RWPE2 (cell line): ENCODE measurements around the gene S100A9.

Experiments
- ATAC-seq: fragments of 200-7000 bp; cut with Tn5 transposase; 3 replicates; pipeline ENCODE4 v1.9.1; 2021; ENCODE audit warnings: low read depth
- DNase-seq: peaks from one replicate; pipeline ENCODE4 v3.0.0-alpha.2; 2020; ENCODE audit warnings: low spot score
- H3K27ac ChIP-seq: fragments of 450-650 bp; 2 replicates; pipeline ENCODE4 v1.5.1; 2017; ENCODE audit warnings: mild to moderate bottlenecking; ENCODE audit not compliant: poor library complexity, severe bottlenecking
- H3K27me3 ChIP-seq: fragments of 250-450 bp; sonication (Bioruptor Pico); 2 replicates; pipeline ENCODE4 v1.5.1; 2021; ENCODE audit warnings: mild to moderate bottlenecking, moderate library complexity; ENCODE audit not compliant: insufficient read depth, poor library complexity, severe bottlenecking
- H3K36me3 ChIP-seq: fragments of 250-450 bp; sonication (Bioruptor Pico); 2 replicates; pipeline ENCODE4 v1.5.1; 2020; ENCODE audit warnings: low read depth, mild to moderate bottlenecking, moderate library complexity
- H3K4me1 ChIP-seq: fragments of 250-450 bp; sonication (Bioruptor Pico); 2 replicates; pipeline ENCODE4 v1.5.1; 2021; ENCODE audit warnings: mild to moderate bottlenecking, moderate library complexity; ENCODE audit not compliant: insufficient read depth, poor library complexity, severe bottlenecking
- H3K4me3 ChIP-seq: fragments of 250-450 bp; sonication (Bioruptor Pico); 2 replicates; pipeline ENCODE4 v1.5.1; 2021; ENCODE audit warnings: mild to moderate bottlenecking, moderate library complexity; ENCODE audit not compliant: severe bottlenecking
- H3K9me3 ChIP-seq: fragments of 250-450 bp; sonication (Bioruptor Pico); 2 replicates; pipeline ENCODE4 v1.5.1; 2021; ENCODE audit warnings: mild to moderate bottlenecking, moderate library complexity; ENCODE audit not compliant: severe bottlenecking
- TF ChIP-seq, protein P1 (sequence below): fragments of 450-650 bp; IDR thresholded peaks from one replicate; pipeline ENCODE4 v1.5.1; 2017; ENCODE audit warnings: mild to moderate bottlenecking, moderate library complexity; ENCODE audit not compliant: poor library complexity, severe bottlenecking

Gene S100A9

DNA sequence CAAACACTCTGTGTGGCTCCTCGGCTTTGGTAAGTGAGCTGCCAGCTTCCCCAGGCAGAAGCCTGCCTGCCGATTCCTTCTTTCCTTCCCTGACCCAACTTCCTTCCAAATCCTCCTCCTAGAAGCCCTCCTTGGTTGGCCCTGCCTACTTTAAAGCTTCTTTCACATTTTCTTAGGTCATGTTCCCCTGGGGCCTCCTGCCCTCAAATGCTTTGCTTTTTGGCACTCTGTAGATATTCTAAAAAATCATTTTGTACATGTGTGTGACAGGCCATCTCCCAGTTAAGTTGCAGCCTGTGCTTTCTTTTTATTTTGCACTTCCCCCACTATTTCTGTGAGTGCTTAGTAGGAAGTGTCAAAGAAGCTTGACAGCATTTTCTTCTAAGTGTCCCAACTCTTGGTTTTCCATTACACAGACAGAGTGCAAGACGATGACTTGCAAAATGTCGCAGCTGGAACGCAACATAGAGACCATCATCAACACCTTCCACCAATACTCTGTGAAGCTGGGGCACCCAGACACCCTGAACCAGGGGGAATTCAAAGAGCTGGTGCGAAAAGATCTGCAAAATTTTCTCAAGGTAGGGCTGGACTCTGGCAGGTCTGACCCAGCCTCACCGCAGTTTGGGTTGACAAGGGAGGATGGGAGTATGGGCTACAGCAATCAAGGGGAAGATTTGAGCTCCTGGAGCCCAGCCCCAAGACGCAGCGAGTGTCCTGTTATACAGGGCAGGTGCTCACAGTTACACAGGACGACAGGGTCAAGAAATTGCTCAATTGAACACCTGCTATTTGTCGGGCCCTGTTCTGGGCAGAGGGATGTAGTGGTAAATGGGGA is at the start of gene S100A9:
Gene S100A9 (plus strand): TSS at position 2 of the 838 bp plus-strand sequence. CDS start 430 bp downstream, at position 432.
- DNase-seq (no peak), ATAC-seq (no peak)
- Histone ChIP-seq H3K4me3 (no peak within 1 kb of the TSS), H3K27ac (peak within 1 kb of the TSS; percentile 86), H3K9me3 (no peaks in the 10 kb centered on the region), H3K4me1 (peaks cover 16% of the 10 kb centered on the region), H3K36me3 (no peaks in the 10 kb centered on the region), H3K27me3 (no peaks in the 10 kb centered on the region)
- TF ChIP-seq, protein P1, sequence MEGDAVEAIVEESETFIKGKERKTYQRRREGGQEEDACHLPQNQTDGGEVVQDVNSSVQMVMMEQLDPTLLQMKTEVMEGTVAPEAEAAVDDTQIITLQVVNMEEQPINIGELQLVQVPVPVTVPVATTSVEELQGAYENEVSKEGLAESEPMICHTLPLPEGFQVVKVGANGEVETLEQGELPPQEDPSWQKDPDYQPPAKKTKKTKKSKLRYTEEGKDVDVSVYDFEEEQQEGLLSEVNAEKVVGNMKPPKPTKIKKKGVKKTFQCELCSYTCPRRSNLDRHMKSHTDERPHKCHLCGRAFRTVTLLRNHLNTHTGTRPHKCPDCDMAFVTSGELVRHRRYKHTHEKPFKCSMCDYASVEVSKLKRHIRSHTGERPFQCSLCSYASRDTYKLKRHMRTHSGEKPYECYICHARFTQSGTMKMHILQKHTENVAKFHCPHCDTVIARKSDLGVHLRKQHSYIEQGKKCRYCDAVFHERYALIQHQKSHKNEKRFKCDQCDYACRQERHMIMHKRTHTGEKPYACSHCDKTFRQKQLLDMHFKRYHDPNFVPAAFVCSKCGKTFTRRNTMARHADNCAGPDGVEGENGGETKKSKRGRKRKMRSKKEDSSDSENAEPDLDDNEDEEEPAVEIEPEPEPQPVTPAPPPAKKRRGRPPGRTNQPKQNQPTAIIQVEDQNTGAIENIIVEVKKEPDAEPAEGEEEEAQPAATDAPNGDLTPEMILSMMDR: no peak

DNA sequence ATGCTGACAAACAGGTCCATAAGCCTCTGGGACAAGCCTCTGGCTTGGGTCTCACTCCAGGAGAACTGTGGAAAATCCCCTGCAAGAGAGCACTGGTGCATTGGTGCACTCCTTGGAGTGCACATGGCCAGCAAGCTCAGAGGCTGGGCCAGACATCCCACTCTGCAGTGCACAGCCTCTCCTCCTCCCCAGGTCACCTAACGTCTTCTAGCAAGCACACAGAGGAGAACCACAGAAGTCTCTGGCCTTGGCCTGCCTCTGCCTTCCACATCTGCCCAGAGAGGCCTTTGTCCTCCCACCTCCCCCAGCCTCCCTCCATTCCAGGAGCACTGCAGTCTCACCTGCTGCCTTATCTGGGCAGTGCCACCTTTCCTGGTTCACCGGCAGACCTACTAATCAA is 49.1 kb upstream of the S100A9 start:
- no peak for DNase-seq
- H3K36me3 ChIP-seq: no peaks in the 10 kb centered on the region
- H3K27me3 ChIP-seq: no peaks in the 10 kb centered on the region
- no peak overlapping the region for H3K4me3 ChIP-seq
- TF ChIP-seq, protein P1: no peak
- H3K27ac ChIP-seq: no peak overlapping the region
- no peaks in the 10 kb centered on the region for H3K9me3 ChIP-seq
- H3K4me1 ChIP-seq: no peaks in the 10 kb centered on the region
- ATAC-seq: no peak

DNA sequence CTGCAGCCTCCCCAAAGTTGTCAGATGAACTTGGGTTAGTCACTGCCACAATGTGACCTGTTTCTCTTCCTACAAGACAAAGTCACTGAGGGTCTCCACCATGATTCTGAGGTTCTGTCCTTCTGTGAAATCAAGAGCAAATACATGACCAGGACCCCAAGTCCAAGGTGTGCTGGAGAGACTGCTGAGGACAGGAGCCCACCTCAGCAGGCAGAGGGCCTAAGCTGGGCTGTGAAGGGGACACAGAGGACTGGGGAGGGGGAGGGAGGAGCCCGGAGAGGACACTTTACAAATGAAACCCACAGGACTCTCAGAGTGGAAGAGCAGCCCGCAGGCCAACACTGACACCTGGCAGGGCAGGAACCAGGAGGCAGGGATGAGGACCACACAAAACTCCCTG is 48.2 kb upstream of the S100A9 start:
- H3K27me3 ChIP-seq: no peaks in the 10 kb centered on the region
- TF ChIP-seq, protein P1: no peak
- H3K27ac ChIP-seq: no peak overlapping the region
- no peak for ATAC-seq
- H3K4me1 ChIP-seq: no peaks in the 10 kb centered on the region
- no peaks in the 10 kb centered on the region for H3K9me3 ChIP-seq
- H3K4me3 ChIP-seq: no peak overlapping the region
- DNase-seq: no peak
- no peaks in the 10 kb centered on the region for H3K36me3 ChIP-seq

DNA sequence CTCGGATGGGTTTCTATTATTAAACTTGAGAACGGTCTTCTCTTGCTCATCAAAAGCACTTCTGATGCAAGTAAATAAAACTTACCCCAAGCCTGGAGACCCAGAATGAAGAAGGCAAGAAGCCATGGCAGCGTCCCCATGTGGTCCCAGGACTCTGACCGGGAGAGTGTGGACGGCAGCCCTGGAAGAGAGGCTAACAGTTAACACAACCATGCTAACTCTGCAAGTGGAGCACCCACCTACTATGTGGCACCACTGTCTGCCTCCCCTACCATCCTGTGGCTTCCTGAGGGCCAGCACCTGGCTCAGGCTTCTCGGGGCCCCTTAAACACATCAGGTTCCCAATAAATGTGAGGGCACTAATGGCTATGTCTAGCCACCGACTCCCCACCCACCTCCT is 47.1 kb upstream of the S100A9 start:
- no peak overlapping the region for H3K4me3 ChIP-seq
- H3K4me1 ChIP-seq: no peaks in the 10 kb centered on the region
- H3K27ac ChIP-seq: no peak overlapping the region
- H3K27me3 ChIP-seq: no peaks in the 10 kb centered on the region
- H3K9me3 ChIP-seq: no peaks in the 10 kb centered on the region
- DNase-seq (no peak), ATAC-seq (no peak)
- H3K36me3 ChIP-seq: no peaks in the 10 kb centered on the region
- TF ChIP-seq, protein P1: no peak

DNA sequence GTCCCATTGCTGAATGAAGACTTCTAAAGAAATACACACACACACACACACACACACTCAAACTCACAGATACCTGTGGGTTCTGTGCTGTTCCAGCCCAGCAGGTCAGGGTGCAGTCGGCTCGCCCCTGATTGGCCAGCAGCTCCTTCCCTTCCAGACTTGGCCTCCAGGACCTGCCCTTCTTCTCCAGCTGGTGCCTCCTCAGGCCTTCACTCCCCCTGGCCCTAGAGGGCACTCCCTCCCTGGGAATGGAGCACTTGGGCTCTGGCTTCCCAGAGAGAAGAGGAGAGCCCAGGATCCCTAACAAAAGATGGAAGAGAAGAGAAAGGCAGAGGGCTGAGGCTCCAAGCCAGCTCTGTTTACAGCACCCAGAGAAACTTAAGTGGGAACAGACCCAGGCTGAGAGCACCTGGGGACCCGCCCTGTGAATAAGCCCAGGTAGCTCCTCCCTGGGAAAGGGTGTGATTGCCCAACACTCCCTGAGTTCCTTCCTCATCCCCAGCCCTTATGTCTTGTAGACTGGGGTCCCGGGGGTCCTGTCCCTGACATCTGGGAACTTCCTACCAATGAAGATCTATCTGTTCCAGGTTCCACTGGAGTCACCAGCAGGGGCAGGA is 45.0 kb upstream of the S100A9 start, which contains the start of gene PGLYRP3:
Gene PGLYRP3 (minus strand): TSS at position 383 of the 617 bp plus-strand sequence. CDS start 2,287 bp downstream, outside the sequence.
- Histone ChIP-seq H3K36me3 (no peaks in the 10 kb centered on the region), H3K9me3 (no peaks in the 10 kb centered on the region), H3K4me3 (no peak within 1 kb of the TSS), H3K27ac (no peak within 1 kb of the TSS), H3K27me3 (no peaks in the 10 kb centered on the region), H3K4me1 (no peaks in the 10 kb centered on the region)
- DNase-seq: no peak
- TF ChIP-seq, protein P1: no peak
- ATAC-seq: 0 out of 3 replicates have a peak, but pooled peaks have one; percentile 21
